Liver (tissue), 9 donors: Measurements from ENCODE around the gene PELI1. TPM values are rescaled to one million over a fixed set of nuclear protein-coding genes. Genes with fewer than 3 reads are reported as not detected.

Experiments
- DNase-seq: peaks from one replicate; pipeline ENCODE4 v3.0.0-alpha.2; 2017; ENCODE audit warnings: low spot score
- H3K27ac ChIP-seq, 2 donors: one replicate each; pipeline ENCODE4 v1.7.0; 2013; ENCODE audit warnings: inconsistent platforms in 2 of 2, low read length in 2 of 2, control low read depth in 1 of 2, low read depth in 1 of 2, mild to moderate bottlenecking in 1 of 2
- H3K27me3 ChIP-seq, 4 donors: one replicate each; pipeline versions ENCODE4 v1.6.1 to v1.7.0; 2013; ENCODE audit warnings: low read length in 3 of 4, inconsistent platforms in 1 of 4, mild to moderate bottlenecking in 1 of 4, moderate library complexity in 1 of 4; ENCODE audit not compliant: control insufficient read depth in 4 of 4, insufficient read depth in 4 of 4
- H3K36me3 ChIP-seq, 4 donors: one replicate each; pipeline versions ENCODE4 v1.6.1 to v1.7.0; 2013; ENCODE audit warnings: low read length in 3 of 4, mild to moderate bottlenecking in 3 of 4, low read depth in 1 of 4, moderate library complexity in 1 of 4; ENCODE audit not compliant: control insufficient read depth in 4 of 4, insufficient read depth in 3 of 4
- H3K4me1 ChIP-seq, 4 donors: one replicate each; pipeline versions ENCODE4 v1.6.1 to v1.7.0; 2013; ENCODE audit warnings: low read length in 3 of 4, mild to moderate bottlenecking in 3 of 4, moderate library complexity in 1 of 4; ENCODE audit not compliant: control insufficient read depth in 4 of 4, insufficient read depth in 4 of 4
- H3K4me3 ChIP-seq, 3 donors: one replicate each; pipeline versions ENCODE4 v1.6.1 to v1.7.0; 2013; ENCODE audit warnings: low read length in 3 of 3, control low read depth in 1 of 3, low read depth in 1 of 3, mild to moderate bottlenecking in 1 of 3
- H3K9ac ChIP-seq, 2 donors: one replicate each; pipeline ENCODE4 v1.7.0; 2013; ENCODE audit warnings: low read length in 2 of 2, mild to moderate bottlenecking in 2 of 2, moderate library complexity in 2 of 2, control low read depth in 1 of 2, low read depth in 1 of 2
- H3K9me3 ChIP-seq, 4 donors: one replicate each; pipeline versions ENCODE4 v1.6.1 to v1.7.0; 2013; ENCODE audit warnings: low read length in 3 of 4; ENCODE audit not compliant: control insufficient read depth in 4 of 4
- ATF3 ChIP-seq: IDR thresholded peaks from 2 replicates; pipeline ENCODE4 v1.6.1; 2016; ENCODE audit warnings: antibody characterized with exemption
- CTCF ChIP-seq: fragments of 150-350 bp; IDR thresholded peaks from 2 replicates; pipeline ENCODE4 v1.5.1; 2017; ENCODE audit warnings: improper control_type of control experiment, low read depth, low read length; ENCODE audit not compliant: missing input control
- EGR1 ChIP-seq, 2 donors: IDR thresholded peaks; 2 replicates each; pipeline ENCODE4 v1.6.1; 2016 to 2018; ENCODE audit warnings: antibody characterized with exemption in 2 of 2, low read depth in 2 of 2
- FOXA1 ChIP-seq: IDR thresholded peaks from 2 replicates; pipeline ENCODE4 v1.6.1; 2016; ENCODE audit warnings: antibody characterized with exemption
- FOXA2 ChIP-seq: IDR thresholded peaks from 2 replicates; pipeline ENCODE4 v1.6.1; 2016; ENCODE audit warnings: antibody characterized with exemption
- GABPA ChIP-seq, 2 donors: IDR thresholded peaks in 1 of 2; conservative IDR thresholded peaks in 1 of 2; 2 replicates each; pipeline ENCODE4 v1.6.1; 2016; ENCODE audit warnings: antibody characterized with exemption in 2 of 2, mild to moderate bottlenecking in 1 of 2, moderate library complexity in 1 of 2
- HNF4A ChIP-seq, 2 donors: conservative IDR thresholded peaks; 2 replicates each; pipeline ENCODE4 v1.6.1; 2016; ENCODE audit warnings: antibody characterized with exemption in 2 of 2, mild to moderate bottlenecking in 2 of 2
- HNF4G ChIP-seq: IDR thresholded peaks from 2 replicates; pipeline ENCODE4 v1.6.1; 2016; ENCODE audit warnings: antibody characterized with exemption
- JUND ChIP-seq, 2 donors: IDR thresholded peaks; 2 replicates each; pipeline ENCODE4 v1.6.1; 2016; ENCODE audit warnings: antibody characterized with exemption in 2 of 2
- MAX ChIP-seq: IDR thresholded peaks from 2 replicates; pipeline ENCODE4 v1.6.1; 2016; ENCODE audit warnings: antibody characterized with exemption
- NR2F2 ChIP-seq: IDR thresholded peaks from 2 replicates; pipeline ENCODE4 v1.6.1; 2016; ENCODE audit warnings: antibody characterized with exemption
- RAD21 ChIP-seq, 2 donors: IDR thresholded peaks; 2 replicates each; pipeline ENCODE4 v1.6.1; 2016; ENCODE audit warnings: antibody characterized with exemption in 2 of 2, mild to moderate bottlenecking in 2 of 2
- REST ChIP-seq: IDR thresholded peaks from 2 replicates; pipeline ENCODE4 v1.6.1; 2016; ENCODE audit warnings: antibody characterized with exemption, mild to moderate bottlenecking
- SP1 ChIP-seq: IDR thresholded peaks from 2 replicates; pipeline ENCODE4 v1.6.1; 2018; ENCODE audit warnings: antibody characterized with exemption, mild to moderate bottlenecking
- YY1 ChIP-seq: IDR thresholded peaks from 2 replicates; pipeline ENCODE4 v1.6.1; 2016; ENCODE audit warnings: antibody characterized with exemption, mild to moderate bottlenecking
- ZBTB33 ChIP-seq: IDR thresholded peaks from 2 replicates; pipeline ENCODE4 v1.6.1; 2016; ENCODE audit warnings: antibody characterized with exemption
- WGBS: extraction: QIAGEN DNeasy Blood & Tissue Kit; methylation state at CpG from one replicate; pipeline ENCODE4 v1.1.7; 2013; 5-methylcytosine and 5-hydroxymethylcytosine counted together
- polyA plus RNA-seq, 2 donors: library from polyadenylated mRNA; stranded (reverse) in 1 of 2; unstranded in 1 of 2; fragments of 200-250 nt in 1 of 2; fragments of >200 nt in 1 of 2; fragmentation: Nextera tagmentation in 1 of 2; extraction: Ambion mirVana in 1 of 2; gene quantifications; one replicate each; pipeline versions ENCODE4 v1.2.1 to v1.2.3, GENCODE V29; 2013 to 2015
- total RNA-seq, 2 donors: library from RNA; depleted of rRNA; stranded (reverse); fragments of >200 nt; gene quantifications; one replicate each; pipeline ENCODE4 v1.2.3, GENCODE V29; 2014
- donor health status: healthy.
- donor health status: healthy.
- donor health status: healthy.
- donor health status: healthy.
- donor health status: healthy.

The PELI1 gene
- total and polyA plus RNA-seq, 4 donors: 4.5 to 21.3 (median 7.4) TPM

- Histone ChIP-seq H3K27ac (no peak overlapping the region), H3K36me3 (no peaks in the 10 kb centered on the region), H3K9ac (no peak overlapping the region), H3K27me3 (no peaks in the 10 kb centered on the region), H3K4me3 (no peak overlapping the region), H3K9me3 (no peaks in the 10 kb centered on the region), H3K4me1 (no peaks in the 10 kb centered on the region)
- TF ChIP-seq FOXA1 (no peak), RAD21 (IDR thresholded peaks at IDR 0.05) (no peak), ATF3 (no peak), GABPA (IDR thresholded peaks at IDR 0.05 in 1 of 2, conservative IDR thresholded peaks at IDR 0.05 in 1 of 2) (no peak), YY1 (no peak), HNF4A (conservative IDR thresholded peaks at IDR 0.05) (no peak), JUND (IDR thresholded peaks at IDR 0.05) (no peak), HNF4G (no peak), ZBTB33 (no peak), SP1 (no peak), FOXA2 (no peak), REST (no peak), MAX (no peak), CTCF (no peak)
- DNase-seq: no peak
These were observed 85.0 kb downstream of the PELI1 start for GRCh38 chr2:64059270-64059669.

- no peaks in the 10 kb centered on the region for H3K4me1 ChIP-seq
- no peaks in the 10 kb centered on the region for H3K27me3 ChIP-seq
- no peaks in the 10 kb centered on the region for H3K9me3 ChIP-seq
- WGBS: 92% methylated on average over 2 of the region's 2 CpGs
- no peak for DNase-seq
- H3K36me3 ChIP-seq: no peaks in the 10 kb centered on the region
- no peak overlapping the region for H3K27ac ChIP-seq
- H3K9ac ChIP-seq: no peak overlapping the region
- no peak overlapping the region for H3K4me3 ChIP-seq
- TF ChIP-seq JUND (IDR thresholded peaks at IDR 0.05) (no peak), CTCF (no peak), ATF3 (no peak), YY1 (no peak), NR2F2 (no peak), REST (no peak), HNF4G (no peak), FOXA2 (no peak), FOXA1 (no peak), EGR1 (IDR thresholded peaks at IDR 0.05; ENCODE audit: low read depth in 2 of 2) (no peak), MAX (no peak)
These were observed 88.2 kb downstream of the PELI1 start for GRCh38 chr2:64056021-64056420.
